Thyroid gland (tissue), 4 donors: Measurements from ENCODE around the gene WAPL. TPM values are rescaled to one million over a fixed set of nuclear protein-coding genes. Genes with fewer than 3 reads are reported as not detected.
A peak's percentile ranks its signal among the peaks of the same experiment; 100 is the strongest.

Source experiments
- DNase-seq, 2 donors: peaks; one replicate each; pipeline ENCODE4 v3.0.0-alpha.2; 2019
- H3K27ac ChIP-seq, 3 donors: fragments of 200-600 bp; sonication (generic); 1 replicate in 2 of 3; 2 replicates in 1 of 3; pipeline ENCODE4 v1.5.1; 2016 to 2019; ENCODE audit warnings: mild to moderate bottlenecking in 1 of 3, moderate library complexity in 1 of 3
- H3K27me3 ChIP-seq: fragments of 200-600 bp; sonication (generic); one replicate; pipeline ENCODE4 v1.5.1; 2019
- H3K36me3 ChIP-seq, 2 donors: fragments of 200-600 bp; sonication (generic); one replicate each; pipeline ENCODE4 v1.5.1; 2016 to 2019
- H3K4me1 ChIP-seq, 2 donors: fragments of 200-600 bp; sonication (generic); one replicate each; pipeline ENCODE4 v1.5.1; 2017 to 2019
- H3K4me3 ChIP-seq, 3 donors: fragments of 200-600 bp; sonication (generic); replicated peaks in 1 of 3; 1 replicate in 2 of 3; 2 replicates in 1 of 3; pipeline ENCODE4 v1.5.1; 2016; ENCODE audit warnings: mild to moderate bottlenecking in 1 of 3
- H3K9me3 ChIP-seq: fragments of 200-600 bp; sonication (generic); one replicate; pipeline ENCODE4 v1.5.1; 2017
- POLR2A ChIP-seq, 2 donors: fragments of 450-650 bp; IDR thresholded peaks; one replicate each; pipeline ENCODE4 v1.6.1; 2017; ENCODE audit warnings: antibody characterized with exemption in 2 of 2, mild to moderate bottlenecking in 2 of 2, moderate library complexity in 1 of 2
- WGBS, 2 donors: methylation state at CpG; one replicate each; pipeline ENCODE4 v1.1.5; 2017; 5-methylcytosine and 5-hydroxymethylcytosine counted together
- intact Hi-C: fragments of 100-400 bp; cut with DNase I; formaldehyde crosslinking; loops from one replicate; pipeline ENCODE4 v1.15.1; 2023
- total RNA-seq, 4 donors: library from RNA; depleted of rRNA; stranded (reverse); fragments of >200 nt; gene quantifications; one replicate each; pipeline ENCODE4 v1.2.3, GENCODE V29; 2016
- TF ChIP-seq, protein P1 (sequence below), 6 experiments: fragments of 200-600 bp in 3 of 6; fragments of 450-650 bp in 3 of 6; sonication (generic) in 3 of 6; IDR thresholded peaks; one replicate each; pipeline ENCODE4 v1.5.1; 2016 to 2019; ENCODE audit warnings: antibody characterized with exemption in 6 of 6, mild to moderate bottlenecking in 2 of 6, inconsistent platforms in 1 of 6, moderate library complexity in 1 of 6

WAPL gene
- total RNA-seq, 4 donors from 2014 or later, result 44.2 to 62.1 (median 51.7) TPM

DNA sequence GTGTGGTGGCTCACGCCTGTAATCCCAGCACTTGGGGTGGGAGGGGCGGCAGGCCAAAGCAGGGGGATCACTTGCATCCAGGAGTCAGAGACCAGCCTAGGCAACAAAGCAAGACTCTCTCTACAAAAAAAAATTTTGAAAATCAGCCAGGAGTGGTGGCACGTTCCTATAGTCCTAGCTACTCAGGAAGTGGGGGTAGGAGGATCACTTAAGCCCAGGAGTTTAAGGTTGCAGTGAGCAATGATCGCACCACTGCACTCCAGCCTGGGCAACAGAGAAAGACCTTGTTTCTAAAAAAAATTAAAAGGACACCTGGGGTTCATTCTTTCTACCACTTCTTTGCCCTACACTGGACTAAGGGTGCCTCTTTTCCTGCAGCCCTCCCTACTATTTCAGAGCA lies 15.1 kb downstream of the WAPL start:
- no peak for TF ChIP-seq POLR2A (IDR thresholded peaks at IDR 0.05)
- TF ChIP-seq, protein P1, sequence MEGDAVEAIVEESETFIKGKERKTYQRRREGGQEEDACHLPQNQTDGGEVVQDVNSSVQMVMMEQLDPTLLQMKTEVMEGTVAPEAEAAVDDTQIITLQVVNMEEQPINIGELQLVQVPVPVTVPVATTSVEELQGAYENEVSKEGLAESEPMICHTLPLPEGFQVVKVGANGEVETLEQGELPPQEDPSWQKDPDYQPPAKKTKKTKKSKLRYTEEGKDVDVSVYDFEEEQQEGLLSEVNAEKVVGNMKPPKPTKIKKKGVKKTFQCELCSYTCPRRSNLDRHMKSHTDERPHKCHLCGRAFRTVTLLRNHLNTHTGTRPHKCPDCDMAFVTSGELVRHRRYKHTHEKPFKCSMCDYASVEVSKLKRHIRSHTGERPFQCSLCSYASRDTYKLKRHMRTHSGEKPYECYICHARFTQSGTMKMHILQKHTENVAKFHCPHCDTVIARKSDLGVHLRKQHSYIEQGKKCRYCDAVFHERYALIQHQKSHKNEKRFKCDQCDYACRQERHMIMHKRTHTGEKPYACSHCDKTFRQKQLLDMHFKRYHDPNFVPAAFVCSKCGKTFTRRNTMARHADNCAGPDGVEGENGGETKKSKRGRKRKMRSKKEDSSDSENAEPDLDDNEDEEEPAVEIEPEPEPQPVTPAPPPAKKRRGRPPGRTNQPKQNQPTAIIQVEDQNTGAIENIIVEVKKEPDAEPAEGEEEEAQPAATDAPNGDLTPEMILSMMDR (IDR thresholded peaks at IDR 0.05), result no peak
- no peak overlapping the region for H3K27ac ChIP-seq
- H3K36me3 ChIP-seq, result no peaks in the 10 kb centered on the region
- no peaks in the 10 kb centered on the region for H3K9me3 ChIP-seq
- peak; percentile 32 to 38 for DNase-seq
- H3K4me3 ChIP-seq, result no peak overlapping the region
- H3K27me3 ChIP-seq, result no peaks in the 10 kb centered on the region
- WGBS, 2 donors, result 46 to 58% methylated on average over 4 of the region's 4 CpGs
- H3K4me1 ChIP-seq, result peaks cover 10 to 13% of the 10 kb centered on the region in 2 donors
- intact Hi-C loops, result no loop called here

DNA sequence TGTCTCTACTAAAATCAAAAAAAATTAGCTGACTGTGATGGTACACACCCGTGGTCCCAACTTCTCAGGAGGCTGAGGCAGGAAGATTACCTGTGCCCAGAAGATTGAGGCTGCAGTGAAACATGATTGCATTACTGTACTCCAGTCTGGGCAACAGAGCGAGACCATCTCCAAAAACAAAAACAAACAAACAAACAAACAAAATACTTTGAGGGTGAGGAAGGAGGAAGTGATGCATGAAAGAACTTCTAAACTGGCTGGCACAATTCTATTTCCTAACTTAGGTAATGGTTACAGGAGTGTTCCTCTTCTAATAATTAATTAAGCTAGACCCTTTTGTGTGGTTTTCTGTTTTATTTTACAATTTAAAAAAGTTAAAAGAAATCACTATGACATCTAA lies 15.5 kb downstream of the WAPL start:
- no peaks in the 10 kb centered on the region for H3K27me3 ChIP-seq
- intact Hi-C loops, result no loop called here
- DNase-seq, result no peak
- no peak overlapping the region for H3K27ac ChIP-seq
- no peak for TF ChIP-seq POLR2A (IDR thresholded peaks at IDR 0.05)
- TF ChIP-seq, protein P1 (IDR thresholded peaks at IDR 0.05), result no peak
- H3K9me3 ChIP-seq, result no peaks in the 10 kb centered on the region
- H3K4me1 ChIP-seq, result peaks cover 9 to 10% of the 10 kb centered on the region in 2 donors
- H3K4me3 ChIP-seq, result no peak overlapping the region
- WGBS, 2 donors, result 74 to 81% methylated on average over 2 of the region's 2 CpGs
- H3K36me3 ChIP-seq, result no peaks in the 10 kb centered on the region

DNA sequence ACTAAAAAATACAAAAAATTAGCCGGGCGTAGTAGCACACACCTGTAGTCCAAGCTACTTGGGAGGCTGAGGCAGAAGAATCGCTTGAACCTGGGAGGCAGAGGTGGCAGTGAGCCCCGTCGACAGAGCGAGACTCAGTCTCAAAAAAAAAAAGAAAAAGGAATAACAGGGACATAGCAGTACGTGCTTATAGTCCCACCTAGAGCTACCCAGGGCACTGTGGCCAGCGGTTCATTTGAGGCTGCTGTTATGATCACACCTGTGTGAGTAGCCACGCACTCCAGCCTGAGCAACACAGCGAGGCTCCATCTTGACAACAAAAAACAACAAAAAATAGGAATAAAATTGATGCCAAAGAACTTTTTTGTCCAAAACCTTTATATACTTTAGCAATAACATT lies 17.1 kb downstream of the WAPL start:
- intact Hi-C loops, result no loop called here
- 95% methylated on average over 10 of the region's 10 CpGs for WGBS, 2 donors
- H3K27me3 ChIP-seq, result no peaks in the 10 kb centered on the region
- no peaks in the 10 kb centered on the region for H3K9me3 ChIP-seq
- TF ChIP-seq POLR2A (IDR thresholded peaks at IDR 0.05), result no peak
- TF ChIP-seq, protein P1 (IDR thresholded peaks at IDR 0.05), result no peak
- DNase-seq, result no peak
- H3K36me3 ChIP-seq, result peaks cover 5% of the 10 kb centered on the region in 2 donors
- H3K27ac ChIP-seq, result no peak overlapping the region
- peaks cover 7 to 10% of the 10 kb centered on the region in 2 donors for H3K4me1 ChIP-seq
- no peak overlapping the region for H3K4me3 ChIP-seq

DNA sequence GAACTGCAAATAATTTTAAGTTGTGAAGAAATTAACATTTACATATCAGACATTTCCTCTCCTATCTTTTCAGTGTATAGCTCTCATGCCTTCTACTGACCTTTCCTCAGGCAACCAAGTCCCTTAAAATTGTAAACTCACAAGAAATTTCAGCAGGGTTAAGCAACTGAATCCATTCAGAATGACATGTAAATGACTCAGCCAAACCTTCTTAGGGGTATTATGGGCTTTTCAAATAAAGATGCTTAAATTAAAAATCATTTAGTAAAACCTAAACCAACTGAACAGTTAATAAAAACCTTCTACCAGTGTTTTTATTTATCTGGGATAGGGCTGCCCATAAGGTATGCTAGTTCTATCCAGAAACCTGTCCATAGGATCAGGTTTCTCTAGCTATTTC lies 20.7 kb downstream of the WAPL start:
- Histone ChIP-seq H3K9me3 (no peaks in the 10 kb centered on the region), H3K4me3 (no peak overlapping the region), H3K27me3 (no peaks in the 10 kb centered on the region), H3K4me1 (peaks cover 14 to 18% of the 10 kb centered on the region in 2 donors), H3K36me3 (peaks cover 8 to 11% of the 10 kb centered on the region in 2 donors), H3K27ac (no peak overlapping the region)
- DNase-seq, result no peak
- intact Hi-C loops, result no loop called here
- TF ChIP-seq, protein P1 (IDR thresholded peaks at IDR 0.05), result no peak
- TF ChIP-seq POLR2A (IDR thresholded peaks at IDR 0.05), result no peak

GRCh38 chr10:86498598-86498997 lies 23.0 kb downstream of the WAPL start:
- Histone ChIP-seq H3K4me3 (no peak overlapping the region), H3K27me3 (no peaks in the 10 kb centered on the region), H3K27ac (no peak overlapping the region), H3K4me1 (peaks cover 14 to 18% of the 10 kb centered on the region in 2 donors), H3K36me3 (peaks cover 11 to 12% of the 10 kb centered on the region in 2 donors), H3K9me3 (no peaks in the 10 kb centered on the region)
- TF ChIP-seq, protein P1 (IDR thresholded peaks at IDR 0.05), result no peak
- TF ChIP-seq POLR2A (IDR thresholded peaks at IDR 0.05), result no peak
- intact Hi-C loops, result no loop called here
- DNase-seq, result no peak
- 29 to 45% methylated on average over 1 of the region's 1 CpG for WGBS, 2 donors
